Activated T-cell treated with anti-CD3 and anti-CD28 coated beads, Interleukin-2, amount 50 U/mL, for 1 hour (primary cell): ENCODE data around the gene CGB3.
"Not testable (repeated sequence)": the region's sequence is repeated elsewhere in the genome, so short reads cannot be mapped to it uniquely, and the experiment has no call there.

ENCODE experiments used
- DNase-seq: peaks from one replicate; pipeline ENCODE4 v3.0.0-alpha.2; 2020

The CGB3 gene

GRCh38 chr19:49042177-49042576 lies 18.0 kb upstream of the CGB3 start:
- DNase-seq, result no peak

GRCh38 chr19:49039736-49040135 lies 15.6 kb upstream of the CGB3 start:
- DNase-seq, result not testable (repeated sequence)

GRCh38 chr19:49038557-49039276 lies 14.6 kb upstream of the CGB3 start:
- not testable (repeated sequence) for DNase-seq

GRCh38 chr19:49038111-49038510 lies 14.0 kb upstream of the CGB3 start:
- not testable (repeated sequence) for DNase-seq

- peak; percentile 61 for DNase-seq
These were observed 12.7 kb upstream of the CGB3 start, which contains the start of gene CGB1 for GRCh38 chr19:49036815-49037214. CGB1 (minus strand) TSS chr19:49036895; CDS start chr19:49036711, 184 bp downstream.

- DNase-seq, result peak; percentile 74
These were observed 7.6 kb upstream of the CGB3 start, which contains the start of gene CGB2 for GRCh38 chr19:49031642-49032301. CGB2 (plus strand) TSS chr19:49031890; CDS start chr19:49032096, 206 bp downstream.

GRCh38 chr19:49030323-49030722 lies 6.2 kb upstream of the CGB3 start:
- not testable (repeated sequence) for DNase-seq

- not testable (repeated sequence) for DNase-seq
These were observed 5.6 kb upstream of the CGB3 start for GRCh38 chr19:49029749-49030148.

GRCh38 chr19:49028686-49029085 lies 4.6 kb upstream of the CGB3 start:
- DNase-seq, result not testable (repeated sequence)

- DNase-seq, result not testable (repeated sequence)
These were observed 1.5 kb upstream of the CGB3 start for GRCh38 chr19:49025599-49025998.

GRCh38 chr19:49025088-49025487 lies 955 bp upstream of the CGB3 start:
- not testable (repeated sequence) for DNase-seq

GRCh38 chr19:49022116-49022515 lies 2.0 kb downstream of the CGB3 start:
- DNase-seq, result no peak

- DNase-seq, result no peak
These were observed 2.9 kb downstream of the CGB3 start for GRCh38 chr19:49020931-49021895.

- DNase-seq, result no peak
These were observed 3.8 kb downstream of the CGB3 start for GRCh38 chr19:49020342-49020741.

- DNase-seq, result peak; percentile 78
These were observed 4.7 kb downstream of the CGB3 start for GRCh38 chr19:49019242-49019932.

- peak; percentile 36 for DNase-seq
These were observed 5.5 kb downstream of the CGB3 start for GRCh38 chr19:49018388-49019241.

- DNase-seq, result peak; percentile 81
These were observed 6.3 kb downstream of the CGB3 start for GRCh38 chr19:49017666-49018351.

GRCh38 chr19:49017041-49017665 lies 7.0 kb downstream of the CGB3 start, which contains the start of gene LHB:
LHB (minus strand) TSS chr19:49017091; CDS start chr19:49017081, 10 bp downstream.
- DNase-seq, result no peak

- no peak for DNase-seq
These were observed 7.9 kb downstream of the CGB3 start for GRCh38 chr19:49016067-49016839.
